ACC112 (cell line): ENCODE data around the gene WWOX.

Source experiments
- H2AFZ ChIP-seq: fragments of 200-600 bp; sonication (generic); one replicate; pipeline ENCODE4 v1.6.0; 2017; ENCODE audit warnings: antibody characterized with exemption, low read length; ENCODE audit not compliant: unreplicated experiment
- H3K27ac ChIP-seq: fragments of 200-600 bp; sonication (generic); 2 replicates; pipeline ENCODE4 v1.5.1; 2014; ENCODE audit warnings: low read depth, mild to moderate bottlenecking, antibody characterized with exemption, low read length, moderate library complexity
- H3K27me3 ChIP-seq: fragments of 200-600 bp; sonication (generic); 2 replicates; pipeline ENCODE4 v1.6.1; 2014; ENCODE audit warnings: mild to moderate bottlenecking, antibody characterized with exemption, low read length, moderate library complexity, mixed read lengths; ENCODE audit not compliant: insufficient read depth
- H3K36me3 ChIP-seq: fragments of 200-600 bp; sonication (generic); 2 replicates; pipeline ENCODE4 v1.6.1; 2016; ENCODE audit warnings: mild to moderate bottlenecking, antibody characterized with exemption, low read length, moderate library complexity, mixed read lengths; ENCODE audit not compliant: insufficient read depth
- H3K4me1 ChIP-seq: fragments of 200-600 bp; sonication (generic); one replicate; pipeline ENCODE4 v1.6.1; 2016; ENCODE audit warnings: low read length, mixed read lengths; ENCODE audit not compliant: insufficient read depth, unreplicated experiment, control insufficient read depth
- H3K4me3 ChIP-seq: fragments of 200-600 bp; sonication (generic); 2 replicates; pipeline ENCODE4 v1.5.1; 2014; ENCODE audit warnings: mild to moderate bottlenecking, low read depth, low read length
- H3K79me2 ChIP-seq: fragments of 200-600 bp; sonication (generic); one replicate; pipeline ENCODE4 v1.6.0; 2016; ENCODE audit warnings: low read length; ENCODE audit not compliant: control insufficient read depth, unreplicated experiment, insufficient read depth

Gene WWOX

DNA sequence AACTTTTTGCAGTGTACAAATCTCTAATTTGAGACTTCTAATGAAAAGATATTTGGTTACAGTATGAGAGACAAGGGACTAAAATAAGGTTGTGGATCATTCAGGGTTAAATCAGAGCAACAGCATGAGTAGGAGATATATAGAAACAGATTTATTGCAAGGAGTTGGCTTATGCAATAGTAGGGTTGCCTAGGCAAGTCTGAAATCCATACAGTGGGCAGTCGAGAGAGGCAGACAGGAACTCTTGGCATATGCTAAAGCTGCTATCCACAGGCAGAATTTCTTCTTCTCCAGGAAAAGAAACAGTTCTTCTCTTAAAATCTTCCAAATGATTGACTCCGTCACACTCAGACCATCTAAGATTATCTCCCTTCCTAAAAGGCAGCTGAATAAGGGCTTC is 1000.3 kb downstream of the WWOX start:
- H3K4me1 ChIP-seq: no peaks in the 10 kb centered on the region
- H3K79me2 ChIP-seq: no peaks in the 10 kb centered on the region
- H3K36me3 ChIP-seq: no peaks in the 10 kb centered on the region
- H2AFZ ChIP-seq: no peak overlapping the region
- H3K4me3 ChIP-seq: no peak overlapping the region
- no peaks in the 10 kb centered on the region for H3K27me3 ChIP-seq
- no peak overlapping the region for H3K27ac ChIP-seq

DNA sequence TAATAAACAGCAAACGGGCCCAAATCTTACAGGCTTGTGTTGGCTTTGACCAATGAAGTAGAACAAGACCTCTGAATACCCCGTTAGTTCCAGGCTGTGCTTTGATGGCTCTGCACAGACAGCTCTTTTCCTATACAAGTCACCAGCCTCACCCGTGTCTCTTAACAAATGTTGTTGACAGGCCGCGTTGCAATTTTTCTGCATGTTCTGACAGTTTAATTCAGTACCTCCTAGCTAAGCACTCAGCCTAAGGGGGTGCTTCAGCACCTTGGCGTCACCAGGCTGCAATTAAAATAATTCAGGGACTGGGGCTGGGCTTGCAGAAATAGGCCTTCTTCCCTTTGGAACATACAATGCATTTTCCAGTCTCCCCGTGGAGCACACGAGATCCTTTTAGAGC is 1001.0 kb downstream of the WWOX start:
- Histone ChIP-seq H3K4me3 (no peak overlapping the region), H3K27me3 (no peaks in the 10 kb centered on the region), H3K79me2 (no peaks in the 10 kb centered on the region), H3K36me3 (no peaks in the 10 kb centered on the region), H3K27ac (no peak overlapping the region), H3K4me1 (no peaks in the 10 kb centered on the region), H2AFZ (no peak overlapping the region)

DNA sequence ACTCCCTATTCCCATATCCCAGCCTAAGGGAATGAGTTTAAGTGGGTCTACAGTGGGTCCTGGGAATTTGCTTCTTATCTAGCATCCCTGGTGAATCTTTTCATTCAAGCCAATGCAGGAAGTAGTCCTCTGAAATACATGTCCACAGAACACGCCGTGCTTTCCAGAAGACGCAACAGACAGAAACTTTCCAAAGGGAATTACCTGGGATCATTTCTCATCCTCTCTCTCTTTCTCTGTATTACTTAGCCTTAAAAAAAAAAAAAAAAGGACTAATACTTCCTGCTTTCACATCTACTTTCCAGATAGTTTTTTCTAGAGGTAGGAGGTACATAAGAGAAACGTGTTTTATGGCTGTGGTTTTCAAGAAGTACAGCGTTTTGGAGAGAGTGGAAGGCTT is 1002.0 kb downstream of the WWOX start:
- Histone ChIP-seq H2AFZ (no peak overlapping the region), H3K4me3 (no peak overlapping the region), H3K27ac (no peak overlapping the region), H3K4me1 (no peaks in the 10 kb centered on the region), H3K36me3 (no peaks in the 10 kb centered on the region), H3K27me3 (no peaks in the 10 kb centered on the region), H3K79me2 (no peaks in the 10 kb centered on the region)

DNA sequence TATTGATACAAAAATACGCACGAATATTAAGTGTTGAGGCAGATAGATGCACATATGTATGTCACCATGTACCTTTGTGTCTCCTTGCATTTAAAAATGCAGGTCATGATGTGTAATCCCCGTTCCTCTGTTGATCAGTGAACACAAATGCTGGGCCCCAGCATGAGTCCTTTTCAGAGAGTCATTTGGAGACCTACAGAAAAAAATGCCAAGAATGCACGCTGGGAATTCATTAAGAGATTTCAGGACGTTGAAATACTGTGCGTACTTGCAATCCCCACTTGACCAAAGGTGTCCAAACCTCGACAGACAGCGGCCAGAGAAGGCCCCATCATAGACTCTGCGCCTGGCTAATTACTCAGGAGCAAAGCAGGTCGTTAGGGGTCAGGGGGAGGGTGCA is 1005.1 kb downstream of the WWOX start:
- no peaks in the 10 kb centered on the region for H3K36me3 ChIP-seq
- no peak overlapping the region for H2AFZ ChIP-seq
- no peaks in the 10 kb centered on the region for H3K4me1 ChIP-seq
- no peaks in the 10 kb centered on the region for H3K79me2 ChIP-seq
- H3K27me3 ChIP-seq: no peaks in the 10 kb centered on the region
- H3K4me3 ChIP-seq: no peak overlapping the region
- no peak overlapping the region for H3K27ac ChIP-seq

DNA sequence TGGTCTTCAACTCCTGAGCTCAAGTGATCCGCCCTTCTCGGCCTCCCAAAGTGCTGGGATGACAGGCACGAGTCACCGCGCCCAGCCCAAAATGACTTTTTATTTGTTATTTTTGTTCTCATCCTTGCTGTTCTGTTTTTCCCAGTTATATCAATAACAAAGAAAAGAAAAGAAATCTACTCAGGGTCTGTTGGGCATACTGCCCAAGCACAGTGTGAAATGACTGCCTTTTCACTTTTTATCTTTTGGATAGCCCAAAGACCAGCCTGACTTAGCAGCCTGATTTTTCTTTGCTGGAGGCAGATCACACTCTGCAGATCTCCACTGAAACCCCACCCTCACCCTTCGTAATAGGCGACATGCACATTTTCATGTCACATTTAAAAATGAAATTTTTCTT is 1007.8 kb downstream of the WWOX start:
- Histone ChIP-seq H3K27ac (no peak overlapping the region), H3K4me3 (no peak overlapping the region), H3K27me3 (no peaks in the 10 kb centered on the region), H3K79me2 (no peaks in the 10 kb centered on the region), H3K36me3 (no peaks in the 10 kb centered on the region), H2AFZ (no peak overlapping the region), H3K4me1 (no peaks in the 10 kb centered on the region)

DNA sequence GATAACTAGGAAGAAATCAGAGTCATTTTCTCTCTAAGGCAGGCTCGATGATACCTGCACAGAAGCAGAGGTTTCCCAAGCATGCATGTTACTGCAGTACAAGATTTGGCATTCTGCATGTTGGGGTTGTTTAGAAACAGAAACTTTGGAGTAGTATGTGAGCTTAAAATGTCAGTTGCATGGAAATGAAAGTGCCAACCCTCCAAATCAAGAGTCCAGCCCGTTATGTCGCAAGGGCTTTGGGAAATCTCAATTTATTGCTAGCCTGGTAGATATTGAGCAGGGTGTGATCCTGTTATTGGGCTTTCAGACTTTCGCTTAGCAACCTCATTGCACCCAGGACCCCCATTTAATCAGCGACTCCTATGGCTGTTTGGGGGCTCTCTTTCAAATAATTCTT is 1010.3 kb downstream of the WWOX start:
- Histone ChIP-seq H3K79me2 (no peaks in the 10 kb centered on the region), H3K36me3 (no peaks in the 10 kb centered on the region), H2AFZ (no peak overlapping the region), H3K27me3 (no peaks in the 10 kb centered on the region), H3K27ac (no peak overlapping the region), H3K4me3 (no peak overlapping the region), H3K4me1 (no peaks in the 10 kb centered on the region)

DNA sequence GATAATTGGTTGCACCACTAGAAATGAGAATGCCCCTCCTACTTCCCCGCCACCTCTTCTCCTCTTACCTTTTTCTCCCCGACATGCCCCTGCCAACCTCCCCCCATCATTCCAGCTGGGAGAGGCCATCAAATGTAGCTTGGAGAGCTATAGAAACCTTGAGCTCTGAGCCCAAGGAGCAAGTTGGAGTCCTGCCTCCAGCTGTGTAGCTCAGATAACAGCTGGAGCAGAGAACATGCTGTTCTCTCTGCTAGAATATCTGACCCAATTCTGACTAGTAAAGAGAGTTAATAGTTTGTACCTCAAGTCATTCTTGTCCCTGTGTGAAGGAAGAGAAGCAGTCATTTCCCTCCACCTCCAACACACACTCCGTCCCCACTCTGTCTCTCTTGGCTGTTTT is 1010.8 kb downstream of the WWOX start:
- Histone ChIP-seq H3K27me3 (no peaks in the 10 kb centered on the region), H3K4me3 (no peak overlapping the region), H3K27ac (no peak overlapping the region), H3K4me1 (no peaks in the 10 kb centered on the region), H3K79me2 (no peaks in the 10 kb centered on the region), H3K36me3 (no peaks in the 10 kb centered on the region), H2AFZ (no peak overlapping the region)

DNA sequence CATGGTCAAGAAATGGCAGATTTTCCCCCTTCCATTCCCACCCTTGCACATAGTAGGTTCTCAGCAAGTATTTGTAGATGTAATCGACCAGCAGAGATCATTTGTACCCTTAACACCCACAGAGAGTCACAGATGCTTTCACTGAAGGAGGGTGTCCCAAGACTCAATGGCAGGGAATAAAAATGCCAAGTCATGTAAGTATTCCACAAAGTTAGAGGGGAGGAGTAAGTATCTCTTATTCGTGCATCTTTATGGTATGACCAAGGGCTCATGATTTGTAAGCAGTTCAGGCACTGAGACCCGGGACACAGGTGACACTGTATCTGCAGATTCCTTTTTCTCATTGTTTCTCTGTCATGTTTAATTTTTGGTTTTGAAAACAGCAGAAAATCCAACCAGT is 1011.5 kb downstream of the WWOX start:
- Histone ChIP-seq H3K79me2 (no peaks in the 10 kb centered on the region), H3K27ac (no peak overlapping the region), H2AFZ (no peak overlapping the region), H3K36me3 (no peaks in the 10 kb centered on the region), H3K4me3 (no peak overlapping the region), H3K4me1 (no peaks in the 10 kb centered on the region), H3K27me3 (no peaks in the 10 kb centered on the region)

DNA sequence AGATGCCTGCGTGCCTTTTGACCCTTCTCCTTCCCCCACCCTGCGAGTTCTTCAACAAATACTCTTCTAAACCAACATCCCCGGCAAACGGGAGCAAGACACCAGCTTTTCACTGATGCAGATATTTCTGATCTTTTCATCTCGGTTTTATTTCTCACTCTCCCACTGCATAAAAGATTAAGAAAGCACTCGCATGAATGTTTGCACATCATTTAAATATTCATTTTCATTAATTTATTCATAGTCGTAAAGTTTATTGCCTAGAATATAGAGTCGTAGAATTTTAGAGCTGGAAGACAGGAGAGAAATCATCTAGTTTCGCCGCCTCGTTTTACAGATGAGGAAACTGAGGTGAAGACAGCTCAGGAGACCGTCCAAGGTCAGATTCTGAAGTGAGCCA is 1013.0 kb downstream of the WWOX start:
- no peak overlapping the region for H3K27ac ChIP-seq
- no peaks in the 10 kb centered on the region for H3K4me1 ChIP-seq
- no peaks in the 10 kb centered on the region for H3K36me3 ChIP-seq
- no peak overlapping the region for H2AFZ ChIP-seq
- H3K79me2 ChIP-seq: no peaks in the 10 kb centered on the region
- H3K4me3 ChIP-seq: no peak overlapping the region
- H3K27me3 ChIP-seq: no peaks in the 10 kb centered on the region

DNA sequence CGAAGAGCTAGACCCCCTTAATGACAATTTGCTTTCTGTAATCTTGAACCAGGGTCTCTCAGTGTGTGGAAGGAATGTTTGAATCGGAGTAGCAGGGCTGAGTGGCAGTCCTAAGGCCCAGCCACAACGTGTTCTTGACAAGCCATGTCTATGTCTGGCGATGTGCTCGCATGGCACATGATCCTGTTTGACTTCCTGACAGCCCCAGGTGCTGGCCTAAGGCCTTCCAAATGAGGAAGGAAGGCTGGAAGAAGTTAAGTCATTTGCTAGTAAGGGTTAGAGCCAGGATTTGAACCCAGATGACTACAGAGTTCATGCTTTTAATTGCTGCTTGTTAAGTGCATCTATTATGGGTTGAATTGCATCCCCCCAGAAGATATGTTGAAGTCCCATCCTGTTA is 1014.4 kb downstream of the WWOX start:
- no peaks in the 10 kb centered on the region for H3K79me2 ChIP-seq
- no peaks in the 10 kb centered on the region for H3K36me3 ChIP-seq
- H3K4me3 ChIP-seq: no peak overlapping the region
- H2AFZ ChIP-seq: no peak overlapping the region
- H3K4me1 ChIP-seq: no peaks in the 10 kb centered on the region
- no peaks in the 10 kb centered on the region for H3K27me3 ChIP-seq
- H3K27ac ChIP-seq: no peak overlapping the region

DNA sequence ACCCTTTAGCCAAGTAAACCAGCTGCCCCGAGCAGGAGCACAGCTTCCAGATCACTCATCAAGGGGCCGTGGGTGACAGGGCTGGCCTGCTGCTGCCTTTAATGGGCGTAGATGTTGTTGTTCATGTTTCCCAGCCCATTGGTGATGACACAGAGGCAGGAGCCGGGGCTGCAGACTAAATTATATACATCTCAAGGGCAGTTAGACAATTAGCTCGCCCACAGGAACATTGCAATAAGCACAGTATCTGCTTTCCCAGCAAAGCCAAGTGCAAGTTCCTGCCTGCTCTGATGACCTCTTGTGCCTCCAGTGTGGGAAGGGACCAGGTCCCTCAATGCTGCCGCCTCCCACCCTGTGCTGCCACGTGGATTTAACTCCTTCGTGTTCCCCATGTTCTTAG is 1015.3 kb downstream of the WWOX start:
- Histone ChIP-seq H3K27ac (no peak overlapping the region), H3K79me2 (no peaks in the 10 kb centered on the region), H3K36me3 (no peaks in the 10 kb centered on the region), H3K4me1 (no peaks in the 10 kb centered on the region), H3K27me3 (no peaks in the 10 kb centered on the region), H2AFZ (no peak overlapping the region), H3K4me3 (no peak overlapping the region)

DNA sequence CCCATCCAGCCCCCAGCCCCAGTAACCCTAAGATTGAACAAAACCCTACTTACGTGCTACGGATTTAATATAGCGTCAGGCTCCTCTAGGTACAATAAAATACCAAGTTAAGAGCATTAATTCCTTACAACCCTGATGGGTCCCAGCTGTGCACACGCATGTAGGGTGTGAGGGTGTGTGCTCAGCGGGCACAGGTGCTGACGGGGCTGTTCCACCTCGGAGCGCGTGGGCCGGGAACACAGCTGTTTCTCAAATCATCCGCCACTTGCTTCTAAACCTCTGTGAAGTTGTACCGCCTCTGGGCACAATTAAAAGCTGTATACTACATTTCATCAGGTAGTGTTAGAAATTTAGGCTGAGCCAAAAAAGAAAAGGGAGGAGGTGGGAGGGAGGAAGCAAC is 1022.5 kb downstream of the WWOX start:
- H3K36me3 ChIP-seq: no peaks in the 10 kb centered on the region
- H3K4me3 ChIP-seq: no peak overlapping the region
- no peak overlapping the region for H3K27ac ChIP-seq
- no peaks in the 10 kb centered on the region for H3K27me3 ChIP-seq
- H3K4me1 ChIP-seq: no peaks in the 10 kb centered on the region
- no peaks in the 10 kb centered on the region for H3K79me2 ChIP-seq
- H2AFZ ChIP-seq: no peak overlapping the region
